ENCODE results near the gene MLXIP. TPM values are rescaled to one million over a fixed set of nuclear protein-coding genes. Genes with fewer than 3 reads are reported as not detected.
"Not testable (repeated sequence)": the region's sequence is repeated elsewhere in the genome, so short reads cannot be mapped to it uniquely, and the experiment has no call there.

The MLXIP gene
- total RNA-seq, 1 donor from 2014 or later, result 63.3 TPM

GRCh38 chr12:122100568-122100967 is 22.0 kb downstream of the MLXIP start:
- Mint-ChIP-seq H3K4me1 (ENCODE audit: unreplicated experiment) (peaks cover 48% of the 10 kb centered on the region), H3K36me3 (ENCODE audit: low read depth, unreplicated experiment) (peaks cover 8% of the 10 kb centered on the region), H3K9me3 (ENCODE audit: unreplicated experiment) (no peaks in the 10 kb centered on the region), H3K4me3 (ENCODE audit: unreplicated experiment) (no peak overlapping the region), H3K27ac (ENCODE audit: unreplicated experiment) (no peak overlapping the region), H3K27me3 (ENCODE audit: unreplicated experiment) (peaks cover 6% of the 10 kb centered on the region)
- no peak for DNase-seq (ENCODE audit: low spot score)
- TF ChIP-seq CTCF (IDR thresholded peaks at IDR 0.05; ENCODE audit: unreplicated experiment), result no peak

- Mint-ChIP-seq H3K9me3 (ENCODE audit: unreplicated experiment) (no peaks in the 10 kb centered on the region), H3K27me3 (ENCODE audit: unreplicated experiment) (peaks cover 6% of the 10 kb centered on the region), H3K36me3 (ENCODE audit: low read depth, unreplicated experiment) (peaks cover 4% of the 10 kb centered on the region), H3K27ac (ENCODE audit: unreplicated experiment) (no peak overlapping the region), H3K4me3 (ENCODE audit: unreplicated experiment) (no peak overlapping the region), H3K4me1 (ENCODE audit: unreplicated experiment) (peaks cover 45% of the 10 kb centered on the region)
- DNase-seq (ENCODE audit: low spot score), result no peak
- no peak for TF ChIP-seq CTCF (IDR thresholded peaks at IDR 0.05; ENCODE audit: unreplicated experiment)
These were observed 23.8 kb downstream of the MLXIP start for GRCh38 chr12:122102331-122102730.

GRCh38 chr12:122104844-122105243 is 26.3 kb downstream of the MLXIP start:
- no peak for DNase-seq (ENCODE audit: low spot score)
- TF ChIP-seq CTCF (IDR thresholded peaks at IDR 0.05; ENCODE audit: unreplicated experiment), result no peak
- H3K27ac Mint-ChIP-seq (ENCODE audit: unreplicated experiment), result peak overlapping the region; percentile 37
- H3K4me1 Mint-ChIP-seq (ENCODE audit: unreplicated experiment), result peaks cover 24% of the 10 kb centered on the region
- H3K36me3 Mint-ChIP-seq (ENCODE audit: low read depth, unreplicated experiment), result peaks cover 4% of the 10 kb centered on the region
- H3K9me3 Mint-ChIP-seq (ENCODE audit: unreplicated experiment), result no peaks in the 10 kb centered on the region
- H3K4me3 Mint-ChIP-seq (ENCODE audit: unreplicated experiment), result no peak overlapping the region
- peaks cover 4% of the 10 kb centered on the region for H3K27me3 Mint-ChIP-seq (ENCODE audit: unreplicated experiment)

GRCh38 chr12:122105496-122105895 is 26.9 kb downstream of the MLXIP start:
- not testable (repeated sequence) for H3K27ac Mint-ChIP-seq (ENCODE audit: unreplicated experiment); H3K4me3 Mint-ChIP-seq (ENCODE audit: unreplicated experiment); H3K36me3 Mint-ChIP-seq (ENCODE audit: low read depth, unreplicated experiment); DNase-seq (ENCODE audit: low spot score); H3K9me3 Mint-ChIP-seq (ENCODE audit: unreplicated experiment); H3K27me3 Mint-ChIP-seq (ENCODE audit: unreplicated experiment)
- peaks cover 19% of the 10 kb centered on the region for H3K4me1 Mint-ChIP-seq (ENCODE audit: unreplicated experiment)

GRCh38 chr12:122106843-122107242 is 28.3 kb downstream of the MLXIP start:
- no peak for DNase-seq (ENCODE audit: low spot score)
- Mint-ChIP-seq H3K9me3 (ENCODE audit: unreplicated experiment) (no peaks in the 10 kb centered on the region), H3K27me3 (ENCODE audit: unreplicated experiment) (peaks cover 4% of the 10 kb centered on the region), H3K36me3 (ENCODE audit: low read depth, unreplicated experiment) (peaks cover 4% of the 10 kb centered on the region), H3K27ac (ENCODE audit: unreplicated experiment) (no peak overlapping the region), H3K4me1 (ENCODE audit: unreplicated experiment) (peaks cover 11% of the 10 kb centered on the region), H3K4me3 (ENCODE audit: unreplicated experiment) (peak overlapping the region; percentile 31)
- TF ChIP-seq CTCF (IDR thresholded peaks at IDR 0.05; ENCODE audit: unreplicated experiment), result no peak

- Mint-ChIP-seq H3K9me3 (ENCODE audit: unreplicated experiment) (no peaks in the 10 kb centered on the region), H3K27me3 (ENCODE audit: unreplicated experiment) (peaks cover 4% of the 10 kb centered on the region), H3K4me1 (ENCODE audit: unreplicated experiment) (peaks cover 11% of the 10 kb centered on the region), H3K36me3 (ENCODE audit: low read depth, unreplicated experiment) (peaks cover 4% of the 10 kb centered on the region), H3K4me3 (ENCODE audit: unreplicated experiment) (no peak overlapping the region), H3K27ac (ENCODE audit: unreplicated experiment) (no peak overlapping the region)
- no peak for TF ChIP-seq CTCF (IDR thresholded peaks at IDR 0.05; ENCODE audit: unreplicated experiment)
- no peak for DNase-seq (ENCODE audit: low spot score)
These were observed 28.7 kb downstream of the MLXIP start for GRCh38 chr12:122107261-122107660.
